ENCODE data around the gene RAD51B. TPM values are rescaled to one million over a fixed set of nuclear protein-coding genes. Genes with fewer than 3 reads are reported as not detected.

RAD51B gene
- total and polyA plus RNA-seq, 9 of the 15 experiments (the other 6 are each of a cell fraction or from before 2014, with no cell fraction given): 8.5 to 17.3 (median 11.3) TPM

DNA sequence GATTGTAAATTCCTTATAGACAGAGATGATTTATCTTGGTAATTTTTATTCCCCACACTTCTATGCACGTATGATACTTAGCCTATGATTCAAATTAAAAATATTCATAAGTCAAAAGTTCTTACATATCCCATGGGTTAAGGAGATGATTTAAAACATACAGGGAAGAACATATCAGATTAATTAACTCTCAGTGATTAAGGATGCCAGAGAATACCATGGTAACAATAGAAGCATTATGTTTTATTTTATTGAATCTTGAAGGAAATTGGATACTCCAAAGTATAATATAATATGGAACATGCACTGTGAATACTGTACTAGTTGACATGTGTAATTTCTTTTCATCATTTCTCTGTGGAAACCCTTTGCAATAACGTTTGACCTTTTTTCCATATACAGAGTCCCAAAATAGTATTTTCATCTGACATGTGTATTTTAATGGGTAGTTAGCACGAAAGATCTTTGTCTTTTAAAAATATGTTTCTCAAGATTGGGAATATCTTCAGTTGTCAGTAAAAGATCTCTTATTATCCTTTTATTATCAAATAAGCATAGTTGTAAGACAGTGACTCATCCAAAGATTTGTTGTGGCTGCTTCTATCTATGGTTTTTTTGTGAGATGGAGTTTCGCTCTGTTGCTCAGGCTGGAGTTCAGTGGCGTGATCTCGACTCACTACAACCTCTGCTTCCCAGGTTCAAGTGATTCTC is 166.7 kb downstream of the RAD51B start:
- CTCF ChIA-PET (ENCODE audit: low intra/inter-chr PET ratio): no interaction called here
- no peak overlapping the region for H3K4me3 ChIP-seq
- no TSS peak for BruUV-seq (replicated peaks)
- intact Hi-C loops (cut with micrococcal nuclease): no loop called here
- H3K79me2 ChIP-seq (ENCODE audit: control insufficient read depth, insufficient read depth, low read length): no peaks in the 10 kb centered on the region
- ATAC-seq (no peak), FAIRE-seq (no peak), DNase-seq (ENCODE audit: extremely low read depth in 1 of 4, low spot score in 3 of 4) (no peak)
- H3K27ac ChIP-seq (ENCODE audit: extremely low read depth, low read depth, low read length): no peak overlapping the region
- no peaks in the 10 kb centered on the region for H3K9me1 ChIP-seq (ENCODE audit: control insufficient read depth, insufficient read depth, low read length)
- no peaks in the 10 kb centered on the region for H4K20me1 ChIP-seq (replicated peaks; ENCODE audit: control insufficient read depth, insufficient read depth, low read length)
- POLR2A ChIA-PET: no interaction called here
- no peak overlapping the region for H3K4me2 ChIP-seq (ENCODE audit: insufficient read depth, low read length)
- no peak overlapping the region for H3K9ac ChIP-seq (ENCODE audit: insufficient read depth in 1 of 2, low read depth in 2 of 2, low read length in 2 of 2)
- in situ Hi-C loops (cut with MboI): no loop called here
- 53% methylated on average over 6 of the region's 6 CpGs for WGBS (ENCODE audit: insufficient coverage, low coverage, missing lambda C conversion rate)
- H2AFZ ChIP-seq (ENCODE audit: low read depth, low read length): no peak overlapping the region
- H3K9me3 ChIP-seq (replicated peaks; ENCODE audit: control insufficient read depth, insufficient read depth, low read depth, low read length): no peaks in the 10 kb centered on the region
- no peaks in the 10 kb centered on the region for H3K36me3 ChIP-seq (ENCODE audit: control insufficient read depth, insufficient read depth, low read length)
- TF ChIP-seq XRCC5 (IDR thresholded peaks at IDR 0.05; ENCODE audit: low read depth, low read length) (no peak), PPARD (CRISPR knock-in tag; IDR thresholded peaks at IDR 0.05) (no peak), SAFB (IDR thresholded peaks at IDR 0.05; ENCODE audit: borderline replicate concordance, low read depth, low read length) (no peak), KDM2B (CRISPR knock-in tag; IDR thresholded peaks at IDR 0.05) (no peak)
- TF ChIP-seq, protein P1, sequence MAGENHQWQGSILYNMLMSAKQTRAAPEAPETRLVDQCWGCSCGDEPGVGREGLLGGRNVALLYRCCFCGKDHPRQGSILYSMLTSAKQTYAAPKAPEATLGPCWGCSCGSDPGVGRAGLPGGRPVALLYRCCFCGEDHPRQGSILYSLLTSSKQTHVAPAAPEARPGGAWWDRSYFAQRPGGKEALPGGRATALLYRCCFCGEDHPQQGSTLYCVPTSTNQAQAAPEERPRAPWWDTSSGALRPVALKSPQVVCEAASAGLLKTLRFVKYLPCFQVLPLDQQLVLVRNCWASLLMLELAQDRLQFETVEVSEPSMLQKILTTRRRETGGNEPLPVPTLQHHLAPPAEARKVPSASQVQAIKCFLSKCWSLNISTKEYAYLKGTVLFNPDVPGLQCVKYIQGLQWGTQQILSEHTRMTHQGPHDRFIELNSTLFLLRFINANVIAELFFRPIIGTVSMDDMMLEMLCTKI (IDR thresholded peaks at IDR 0.05; ENCODE audit: partially characterized antibody): no peak
- peaks cover 0 to 6% of the 10 kb centered on the region in 2 experiments; a peak in 2 of 5 replicates for H3K4me1 ChIP-seq (replicated peaks in 1 of 2; ENCODE audit: control insufficient read depth in 2 of 2, insufficient read depth in 2 of 2, low read length in 2 of 2)
- H3K27me3 ChIP-seq (ENCODE audit: control insufficient read depth in 2 of 2, insufficient read depth in 2 of 2, low read length in 2 of 2): no peaks in the 10 kb centered on the region

Data from K562 (cell line).